OCI-LY1 (cell line): ENCODE data around the gene LLCFC1.

Experiments
- EZH2 ChIP-seq: fragments of 200-600 bp; sonication (generic), shearing (Covaris generic); IDR thresholded peaks from 2 replicates; pipeline ENCODE4 v1.8.0; 2017; ENCODE audit warnings: borderline replicate concordance, mixed run types, mild to moderate bottlenecking, antibody characterized with exemption, low read length, moderate library complexity, mixed read lengths
- TF ChIP-seq, protein P1 (sequence below): fragments of 200-600 bp; sonication (generic), shearing (Covaris generic); IDR thresholded peaks from 2 replicates; pipeline ENCODE4 v1.5.1; 2017; ENCODE audit warnings: mild to moderate bottlenecking, antibody characterized with exemption, low read length, moderate library complexity, mixed read lengths

DNA sequence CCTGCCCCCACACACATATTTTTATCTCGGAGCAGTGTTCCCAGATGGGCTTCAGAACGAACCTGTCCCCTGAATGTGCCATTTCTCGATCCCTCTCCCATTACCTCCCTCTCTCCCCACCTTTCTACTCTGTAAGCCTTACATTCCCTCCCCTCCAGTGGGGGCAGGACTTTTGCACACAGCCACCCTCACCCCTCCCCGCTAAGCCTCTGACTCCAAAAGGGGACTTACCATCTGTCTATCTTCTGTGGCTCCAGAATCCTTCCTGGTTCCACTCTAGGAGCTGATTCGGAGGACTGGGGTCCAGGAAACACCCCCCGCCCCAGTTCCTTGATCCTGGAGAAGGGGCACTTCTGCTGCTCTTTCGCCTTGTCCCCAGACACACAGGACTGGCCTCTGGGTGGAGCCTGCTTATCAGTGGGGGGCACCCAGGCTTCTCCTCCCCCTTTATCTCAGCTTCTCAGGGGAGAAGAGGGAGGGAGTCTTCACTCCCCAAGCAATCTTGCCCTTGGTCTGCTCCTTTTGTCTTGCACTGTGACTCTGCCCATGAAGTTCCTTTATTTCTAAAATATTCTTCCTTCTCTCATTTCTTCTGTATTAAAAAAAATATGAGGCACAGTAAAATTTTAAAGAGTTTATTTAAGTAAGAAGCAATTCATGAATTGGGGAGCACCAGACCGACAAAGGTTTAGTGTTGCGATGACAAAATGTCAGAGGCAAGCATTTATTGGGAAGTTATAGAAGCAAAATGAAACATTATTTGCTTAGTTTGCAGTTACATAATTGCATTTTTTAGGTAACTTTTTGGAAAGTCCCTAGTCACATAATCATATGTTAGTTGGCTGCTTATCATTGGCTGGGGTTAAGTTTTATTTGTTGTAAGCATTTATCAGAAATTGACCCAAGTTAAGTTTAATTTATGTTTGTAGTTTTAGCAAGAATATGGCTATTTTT, 23.0 kb downstream of the LLCFC1 start, which contains the start of gene KEL:
- TF ChIP-seq, protein P1, sequence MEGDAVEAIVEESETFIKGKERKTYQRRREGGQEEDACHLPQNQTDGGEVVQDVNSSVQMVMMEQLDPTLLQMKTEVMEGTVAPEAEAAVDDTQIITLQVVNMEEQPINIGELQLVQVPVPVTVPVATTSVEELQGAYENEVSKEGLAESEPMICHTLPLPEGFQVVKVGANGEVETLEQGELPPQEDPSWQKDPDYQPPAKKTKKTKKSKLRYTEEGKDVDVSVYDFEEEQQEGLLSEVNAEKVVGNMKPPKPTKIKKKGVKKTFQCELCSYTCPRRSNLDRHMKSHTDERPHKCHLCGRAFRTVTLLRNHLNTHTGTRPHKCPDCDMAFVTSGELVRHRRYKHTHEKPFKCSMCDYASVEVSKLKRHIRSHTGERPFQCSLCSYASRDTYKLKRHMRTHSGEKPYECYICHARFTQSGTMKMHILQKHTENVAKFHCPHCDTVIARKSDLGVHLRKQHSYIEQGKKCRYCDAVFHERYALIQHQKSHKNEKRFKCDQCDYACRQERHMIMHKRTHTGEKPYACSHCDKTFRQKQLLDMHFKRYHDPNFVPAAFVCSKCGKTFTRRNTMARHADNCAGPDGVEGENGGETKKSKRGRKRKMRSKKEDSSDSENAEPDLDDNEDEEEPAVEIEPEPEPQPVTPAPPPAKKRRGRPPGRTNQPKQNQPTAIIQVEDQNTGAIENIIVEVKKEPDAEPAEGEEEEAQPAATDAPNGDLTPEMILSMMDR: no peak
- TF ChIP-seq EZH2: no peak
